Colonic mucosa (tissue), 4 donors: ENCODE data around the gene CDK8. TPM values are rescaled to one million over a fixed set of nuclear protein-coding genes. Genes with fewer than 3 reads are reported as not detected.

ENCODE experiments used
- DNase-seq: peaks from one replicate; pipeline ENCODE4 v3.0.0-alpha.2; 2020
- H3K27ac ChIP-seq: fragments of 200-600 bp; one replicate; pipeline ENCODE4 v1.8.0; 2021
- H3K27me3 ChIP-seq: fragments of 200-600 bp; one replicate; pipeline ENCODE4 v1.8.0; 2021
- H3K36me3 ChIP-seq: fragments of 200-600 bp; one replicate; pipeline ENCODE4 v1.8.0; 2021
- H3K4me1 ChIP-seq: fragments of 200-600 bp; one replicate; pipeline ENCODE4 v1.8.0; 2021; ENCODE audit warnings: mild to moderate bottlenecking
- H3K4me3 ChIP-seq: fragments of 200-600 bp; one replicate; pipeline ENCODE4 v1.8.0; 2021
- H3K9ac ChIP-seq, 2 donors: one replicate each; pipeline ENCODE4 v1.7.0; 2013; ENCODE audit warnings: control low read depth in 2 of 2, low read depth in 2 of 2, low read length in 2 of 2
- H3K9me3 ChIP-seq: fragments of 200-600 bp; one replicate; pipeline ENCODE4 v1.8.0; 2021
- intact Hi-C: fragments of 100-400 bp; cut with DNase I; formaldehyde crosslinking; loops from one replicate; pipeline ENCODE4 v1.14.1; 2022
- total RNA-seq, 2 donors: library from RNA; stranded (reverse); fragmentation: NEBNext Ultra II Directional in 1 of 2; extraction: Animal tissue kit (Norgen Biotek cat#: 25700) in 1 of 2; gene quantifications; one replicate each; pipeline ENCODE4 v1.2.1, GENCODE V29; 2021
- TF ChIP-seq, protein P1 (sequence below): fragments of 200-600 bp; IDR thresholded peaks from one replicate; pipeline ENCODE4 v1.8.0; 2022; ENCODE audit warnings: antibody characterized with exemption, mild to moderate bottlenecking
- donor health status: healthy.
- donor health status: DM: no; HTN: no; CAD: no.
- donor health status: DM: no; HTN: no; CAD: no.

The CDK8 gene
- total RNA-seq, 2 donors from 2014 or later: 22.7 to 31.8 TPM

DNA sequence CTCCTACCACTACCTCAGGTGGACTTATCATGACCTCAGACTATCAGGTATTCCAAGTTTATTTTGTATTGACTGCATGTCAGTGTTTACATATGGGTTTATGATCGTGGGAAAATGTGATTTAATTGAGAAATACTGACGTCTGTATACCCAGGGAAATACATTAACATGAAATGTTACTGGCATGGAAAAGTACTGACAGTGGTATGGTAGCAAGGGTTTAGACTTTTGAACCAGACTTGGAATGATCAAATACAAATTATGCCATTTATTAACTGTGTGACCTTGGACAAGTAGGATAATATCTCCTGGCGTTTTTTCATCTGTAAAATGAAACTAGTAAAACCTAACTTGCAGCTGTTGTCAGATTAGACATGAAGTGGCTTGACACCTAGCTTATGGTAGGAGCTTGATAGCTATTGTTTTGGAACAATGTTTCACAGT lies 147.7 kb downstream of the CDK8 start:
- Histone ChIP-seq H3K9me3 (no peaks in the 10 kb centered on the region), H3K4me3 (no peak overlapping the region), H3K27ac (no peak overlapping the region), H3K4me1 (no peaks in the 10 kb centered on the region), H3K9ac (no peak overlapping the region), H3K36me3 (no peaks in the 10 kb centered on the region), H3K27me3 (no peaks in the 10 kb centered on the region)
- intact Hi-C loops: no loop called here
- no peak for DNase-seq
- TF ChIP-seq, protein P1, sequence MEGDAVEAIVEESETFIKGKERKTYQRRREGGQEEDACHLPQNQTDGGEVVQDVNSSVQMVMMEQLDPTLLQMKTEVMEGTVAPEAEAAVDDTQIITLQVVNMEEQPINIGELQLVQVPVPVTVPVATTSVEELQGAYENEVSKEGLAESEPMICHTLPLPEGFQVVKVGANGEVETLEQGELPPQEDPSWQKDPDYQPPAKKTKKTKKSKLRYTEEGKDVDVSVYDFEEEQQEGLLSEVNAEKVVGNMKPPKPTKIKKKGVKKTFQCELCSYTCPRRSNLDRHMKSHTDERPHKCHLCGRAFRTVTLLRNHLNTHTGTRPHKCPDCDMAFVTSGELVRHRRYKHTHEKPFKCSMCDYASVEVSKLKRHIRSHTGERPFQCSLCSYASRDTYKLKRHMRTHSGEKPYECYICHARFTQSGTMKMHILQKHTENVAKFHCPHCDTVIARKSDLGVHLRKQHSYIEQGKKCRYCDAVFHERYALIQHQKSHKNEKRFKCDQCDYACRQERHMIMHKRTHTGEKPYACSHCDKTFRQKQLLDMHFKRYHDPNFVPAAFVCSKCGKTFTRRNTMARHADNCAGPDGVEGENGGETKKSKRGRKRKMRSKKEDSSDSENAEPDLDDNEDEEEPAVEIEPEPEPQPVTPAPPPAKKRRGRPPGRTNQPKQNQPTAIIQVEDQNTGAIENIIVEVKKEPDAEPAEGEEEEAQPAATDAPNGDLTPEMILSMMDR: no peak

DNA sequence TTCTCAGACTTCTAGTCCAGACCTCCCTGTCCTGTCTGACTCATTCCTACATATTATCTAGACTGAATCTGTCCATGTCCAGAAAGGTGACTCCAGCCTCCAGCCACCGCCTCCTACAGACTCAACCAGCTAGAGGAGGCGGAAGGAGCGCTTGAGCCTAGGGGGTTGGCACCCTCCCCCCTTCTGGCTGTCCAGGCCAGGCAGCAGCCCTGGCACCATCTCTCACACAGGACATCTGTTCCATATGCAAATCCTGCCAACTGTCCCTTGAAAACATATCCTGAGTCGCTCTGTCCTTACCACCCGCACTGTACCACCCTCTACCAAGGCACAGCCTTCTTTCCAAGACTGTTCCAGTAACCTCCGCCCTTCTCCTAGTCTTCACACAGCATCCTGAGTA lies 152.9 kb downstream of the CDK8 start:
- Histone ChIP-seq H3K36me3 (no peaks in the 10 kb centered on the region), H3K4me3 (no peak overlapping the region), H3K27ac (no peak overlapping the region), H3K9me3 (no peaks in the 10 kb centered on the region), H3K27me3 (no peaks in the 10 kb centered on the region), H3K9ac (no peak overlapping the region), H3K4me1 (no peaks in the 10 kb centered on the region)
- intact Hi-C loops: no loop called here
- TF ChIP-seq, protein P1: no peak
- no peak for DNase-seq

DNA sequence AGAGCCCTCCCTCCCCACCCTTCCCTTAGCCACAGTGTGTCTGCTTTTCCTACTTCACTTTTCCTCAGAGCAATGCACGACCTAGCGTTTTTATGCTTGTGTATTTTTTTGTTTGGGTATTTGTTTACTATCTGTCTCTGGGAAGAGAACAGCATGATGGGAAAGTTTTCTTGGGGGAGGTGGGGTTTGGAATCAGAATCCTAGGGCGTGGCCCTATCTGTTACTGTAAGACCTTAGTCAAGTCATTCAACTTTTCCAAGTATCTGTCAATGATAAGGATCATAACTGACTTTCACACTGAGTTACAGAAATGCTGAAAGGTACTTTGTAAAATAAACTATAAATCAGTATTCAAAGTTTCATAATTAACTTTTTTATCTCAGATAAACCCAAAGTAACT lies 157.3 kb downstream of the CDK8 start:
- DNase-seq: no peak
- intact Hi-C loops: no loop called here
- Histone ChIP-seq H3K36me3 (no peaks in the 10 kb centered on the region), H3K4me1 (no peaks in the 10 kb centered on the region), H3K9ac (no peak overlapping the region), H3K27me3 (no peaks in the 10 kb centered on the region), H3K9me3 (no peaks in the 10 kb centered on the region), H3K4me3 (no peak overlapping the region), H3K27ac (no peak overlapping the region)
- TF ChIP-seq, protein P1: no peak

- Histone ChIP-seq H3K4me3 (no peak overlapping the region), H3K27ac (no peak overlapping the region), H3K36me3 (no peaks in the 10 kb centered on the region), H3K9ac (no peak overlapping the region), H3K9me3 (no peaks in the 10 kb centered on the region), H3K27me3 (no peaks in the 10 kb centered on the region), H3K4me1 (no peaks in the 10 kb centered on the region)
- DNase-seq: no peak
- intact Hi-C loops: no loop called here
- TF ChIP-seq, protein P1: no peak
These were observed 158.3 kb downstream of the CDK8 start for GRCh38 chr13:26412263-26412662.

- Histone ChIP-seq H3K4me1 (no peaks in the 10 kb centered on the region), H3K9me3 (no peaks in the 10 kb centered on the region), H3K4me3 (no peak overlapping the region), H3K36me3 (no peaks in the 10 kb centered on the region), H3K9ac (no peak overlapping the region), H3K27me3 (no peaks in the 10 kb centered on the region), H3K27ac (no peak overlapping the region)
- TF ChIP-seq, protein P1: no peak
- intact Hi-C loops: no loop called here
- DNase-seq: no peak
These were observed 159.2 kb downstream of the CDK8 start for GRCh38 chr13:26412936-26413716.
